Glutamatergic neuron (in vitro differentiated cells): ENCODE measurements around the gene KIF18B. TPM values are rescaled to one million over a fixed set of nuclear protein-coding genes. Genes with fewer than 3 reads are reported as not detected.

Experiments
- DNase-seq: peaks from one replicate; pipeline ENCODE4 v3.0.0; 2022
- H3K27ac Mint-ChIP-seq: one replicate; pipeline ENCODE4 v1.8.0; 2020; ENCODE audit warnings: mild to moderate bottlenecking, mixed read lengths, inconsistent platforms; ENCODE audit not compliant: unreplicated experiment
- H3K27me3 Mint-ChIP-seq: one replicate; pipeline ENCODE4 v1.8.0; 2020; ENCODE audit warnings: mild to moderate bottlenecking, moderate library complexity, mixed read lengths, inconsistent platforms; ENCODE audit not compliant: unreplicated experiment
- H3K36me3 Mint-ChIP-seq: one replicate; pipeline ENCODE4 v1.8.0; 2020; ENCODE audit warnings: mild to moderate bottlenecking, mixed read lengths, inconsistent platforms; ENCODE audit not compliant: unreplicated experiment
- H3K4me1 Mint-ChIP-seq: one replicate; pipeline ENCODE4 v1.8.0; 2020; ENCODE audit warnings: mild to moderate bottlenecking, low read depth, mixed read lengths, inconsistent platforms; ENCODE audit not compliant: unreplicated experiment
- H3K4me3 Mint-ChIP-seq: one replicate; pipeline ENCODE4 v1.8.0; 2020; ENCODE audit warnings: mild to moderate bottlenecking, mixed read lengths, inconsistent platforms; ENCODE audit not compliant: unreplicated experiment
- H3K9me3 Mint-ChIP-seq: one replicate; pipeline ENCODE4 v1.8.0; 2020; ENCODE audit warnings: mild to moderate bottlenecking, moderate library complexity, mixed read lengths, inconsistent platforms; ENCODE audit not compliant: unreplicated experiment
- CTCF ChIP-seq: fragments of 200-600 bp; sonication (generic); IDR thresholded peaks from one replicate; pipeline ENCODE4 v1.5.0; 2021; ENCODE audit not compliant: partially characterized antibody, unreplicated experiment
- total RNA-seq: library from RNA; stranded (reverse); fragmentation: NEBNext Ultra II Directional; extraction: Animal tissue kit (Norgen Biotek cat#: 25700); gene quantifications from one replicate; pipeline ENCODE4 v1.2.1, GENCODE V29; 2021; ENCODE audit not compliant: unreplicated experiment

Gene KIF18B
- total RNA-seq, 1 donor from 2014 or later, result 7.4 TPM

- no peak for DNase-seq
- Mint-ChIP-seq H3K36me3 (no peaks in the 10 kb centered on the region), H3K27me3 (peaks cover 32% of the 10 kb centered on the region), H3K27ac (no peak overlapping the region), H3K4me3 (peak overlapping the region; percentile 15), H3K4me1 (peaks cover 2% of the 10 kb centered on the region), H3K9me3 (peaks cover 1% of the 10 kb centered on the region)
- TF ChIP-seq CTCF, result no peak
Observed at GRCh38 chr17:44967026-44967906, 19.7 kb upstream of the KIF18B start.

GRCh38 chr17:44966348-44967025 is 18.9 kb upstream of the KIF18B start:
- peak overlapping the region; percentile 15 for H3K4me3 Mint-ChIP-seq
- TF ChIP-seq CTCF, result no peak
- no peak for DNase-seq
- peaks cover 28% of the 10 kb centered on the region for H3K27me3 Mint-ChIP-seq
- H3K4me1 Mint-ChIP-seq, result peaks cover 2% of the 10 kb centered on the region
- peaks cover 1% of the 10 kb centered on the region for H3K9me3 Mint-ChIP-seq
- H3K27ac Mint-ChIP-seq, result no peak overlapping the region
- H3K36me3 Mint-ChIP-seq, result no peaks in the 10 kb centered on the region

- Mint-ChIP-seq H3K27ac (no peak overlapping the region), H3K4me3 (peak overlapping the region; percentile 2), H3K9me3 (peaks cover 1% of the 10 kb centered on the region), H3K36me3 (no peaks in the 10 kb centered on the region), H3K4me1 (peaks cover 2% of the 10 kb centered on the region), H3K27me3 (peaks cover 21% of the 10 kb centered on the region)
- TF ChIP-seq CTCF, result no peak
- no peak for DNase-seq
Observed at GRCh38 chr17:44965481-44966234, 18.1 kb upstream of the KIF18B start.

GRCh38 chr17:44961921-44962350 is 14.4 kb upstream of the KIF18B start:
- Mint-ChIP-seq H3K9me3 (no peaks in the 10 kb centered on the region), H3K36me3 (no peaks in the 10 kb centered on the region), H3K4me1 (no peaks in the 10 kb centered on the region), H3K27ac (no peak overlapping the region), H3K27me3 (peaks cover 11% of the 10 kb centered on the region), H3K4me3 (no peak overlapping the region)
- TF ChIP-seq CTCF, result no peak
- no peak for DNase-seq
